Measurements from ENCODE around the gene MUC6.

- TF ChIP-seq HEY1 (CRISPR knock-in tag; IDR thresholded peaks at IDR 0.05; ENCODE audit: borderline replicate concordance) (no peak), SMARCB1 (IDR thresholded peaks at IDR 0.05; ENCODE audit: insufficient read length, low read depth) (no peak), YY1 (IDR thresholded peaks at IDR 0.05; ENCODE audit: borderline replicate concordance in 1 of 3, control insufficient read depth in 1 of 3, extremely low read depth in 1 of 3, insufficient read depth in 3 of 3, insufficient read length in 1 of 3, insufficient replicate concordance in 2 of 3, low read depth in 1 of 3, low read length in 2 of 3) (no peak), PATZ1 (CRISPR knock-in tag; IDR thresholded peaks at IDR 0.05; ENCODE audit: borderline replicate concordance) (no peak), BHLHE40 (IDR thresholded peaks at IDR 0.05; ENCODE audit: low read length) (no peak), ZNF695 (CRISPR knock-in tag; IDR thresholded peaks at IDR 0.05) (no peak), HDGF (IDR thresholded peaks at IDR 0.05) (no peak), TAF1 (IDR thresholded peaks at IDR 0.05; ENCODE audit: control insufficient read depth, extremely low read depth, insufficient read depth, low read length, severe bottlenecking) (no peak), SP2 (IDR thresholded peaks at IDR 0.05; ENCODE audit: extremely low read depth, low read depth, low read length, poor library complexity, severe bottlenecking) (no peak), ZC3H4 (CRISPR knock-in tag; IDR thresholded peaks at IDR 0.05; ENCODE audit: borderline replicate concordance) (no peak), TCF7L2 (IDR thresholded peaks at IDR 0.05; ENCODE audit: low read depth, low read length) (no peak)
These were observed 63.9 kb downstream of the MUC6 start for GRCh38 chr11:972523-973211.

All from K562 (cell line).